Measurements from ENCODE around the gene F3.

Gene F3

GRCh38 chr1:94527447-94528031 lies 14.0 kb downstream of the F3 start:
- DNase-seq (ENCODE audit: low spot score), result no peak

GRCh38 chr1:94526152-94526980 lies 15.2 kb downstream of the F3 start:
- DNase-seq (ENCODE audit: low spot score), result no peak

- DNase-seq (ENCODE audit: low spot score), result no peak
Measured at GRCh38 chr1:94524531-94524930, 17.0 kb downstream of the F3 start.

GRCh38 chr1:94522304-94522703 lies 19.3 kb downstream of the F3 start:
- DNase-seq (ENCODE audit: low spot score), result no peak

GRCh38 chr1:94519351-94519750 lies 22.2 kb downstream of the F3 start:
- DNase-seq (ENCODE audit: low spot score), result no peak

GRCh38 chr1:94515296-94515947 lies 26.1 kb downstream of the F3 start:
- no peak for DNase-seq (ENCODE audit: low spot score)

GRCh38 chr1:94514095-94514727 lies 27.3 kb downstream of the F3 start:
- peak; percentile 8 for DNase-seq (ENCODE audit: low spot score)

GRCh38 chr1:94512816-94513215 lies 28.7 kb downstream of the F3 start:
- DNase-seq (ENCODE audit: low spot score), result no peak

- DNase-seq (ENCODE audit: low spot score), result no peak
Measured at GRCh38 chr1:94504601-94505000, 37.0 kb downstream of the F3 start.

GRCh38 chr1:94503153-94503552 lies 38.4 kb downstream of the F3 start:
- no peak for DNase-seq (ENCODE audit: low spot score)

GRCh38 chr1:94501935-94502334 lies 39.6 kb downstream of the F3 start:
- no peak for DNase-seq (ENCODE audit: low spot score)

- DNase-seq (ENCODE audit: low spot score), result no peak
Measured at GRCh38 chr1:94501426-94501825, 40.1 kb downstream of the F3 start.

- no peak for DNase-seq (ENCODE audit: low spot score)
Measured at GRCh38 chr1:94496076-94496755, 45.3 kb downstream of the F3 start.

- no peak for DNase-seq (ENCODE audit: low spot score)
Measured at GRCh38 chr1:94490556-94490955, 51.0 kb downstream of the F3 start.

- DNase-seq (ENCODE audit: low spot score), result no peak
Measured at GRCh38 chr1:94486990-94487389, 54.6 kb downstream of the F3 start.

- peak; percentile 68 for DNase-seq (ENCODE audit: low spot score)
Measured at GRCh38 chr1:94481473-94481933, 60.1 kb downstream of the F3 start.

GRCh38 chr1:94479682-94480081 lies 61.9 kb downstream of the F3 start:
- no peak for DNase-seq (ENCODE audit: low spot score)

Data from activated CD4-positive, alpha-beta T cell treated with anti-CD3 and anti-CD28 coated beads, Interleukin-2, Interleukin-4, amounts not matched to agents 100 ng/mL and 50 ng/mL, durations not matched to agents 16 hours and 8 hours (primary cell).